ENCODE measurements around the gene IL20. TPM values are rescaled to one million over a fixed set of nuclear protein-coding genes. Genes with fewer than 3 reads are reported as not detected.

IL20 gene
- total and polyA plus RNA-seq, 10 of the 15 experiments (the other 5 are each of a cell fraction or from before 2014, with no cell fraction given) = 0.08 to 0.13 TPM; not detected in 8

DNA sequence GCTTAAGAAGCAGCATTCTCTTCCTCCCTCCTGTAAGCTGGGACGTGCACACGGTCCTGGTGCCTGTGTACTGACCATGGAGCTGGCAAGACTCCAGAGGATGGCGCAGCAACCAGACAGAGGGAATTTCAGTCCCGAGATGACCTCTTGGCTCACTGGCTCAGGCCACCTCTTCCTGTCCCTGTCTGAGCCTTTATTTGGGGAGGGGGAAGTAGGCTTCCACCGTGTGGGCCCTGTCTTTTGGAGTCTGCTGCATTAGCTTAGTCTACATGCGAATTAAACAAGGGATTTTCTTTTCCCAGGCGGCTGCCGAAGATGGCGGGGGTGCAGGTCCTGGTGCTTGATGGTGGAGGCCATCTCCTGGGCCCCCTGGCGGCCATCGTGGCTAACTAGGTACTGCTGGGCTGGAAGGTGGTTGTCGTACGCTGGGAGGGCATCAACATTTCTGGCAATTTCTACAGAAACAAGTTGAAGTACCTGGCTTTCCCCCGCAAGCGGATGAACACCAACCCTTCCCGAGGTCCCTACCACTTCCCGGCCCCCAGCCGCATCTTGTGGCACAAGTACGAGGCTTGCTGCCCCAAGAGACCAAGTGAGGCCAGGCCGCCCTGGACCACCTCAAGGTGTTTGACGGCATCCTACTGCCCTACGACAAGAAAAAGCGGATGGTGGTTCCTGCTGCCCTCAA is 42.0 kb downstream of the IL20 start:
- Histone ChIP-seq H3K4me1 (ENCODE audit: control insufficient read depth, insufficient read depth, low read length) (peaks cover 14% of the 10 kb centered on the region), H3K36me3 (ENCODE audit: control insufficient read depth in 2 of 2, insufficient read depth in 2 of 2, low read length in 1 of 2) (peaks cover 29 to 43% of the 10 kb centered on the region in 2 experiments), H3K27ac (ENCODE audit: control insufficient read depth, insufficient read depth) (no peak overlapping the region), H3K9ac (ENCODE audit: control insufficient read depth, insufficient read depth, low read length) (no peak overlapping the region), H3K9me3 (replicated peaks; ENCODE audit: control insufficient read depth, insufficient read depth, low read length) (no peaks in the 10 kb centered on the region), H3K4me3 (no peak overlapping the region), H3K27me3 (replicated peaks in 1 of 2; ENCODE audit: control insufficient read depth in 2 of 2, insufficient read depth in 2 of 2, low read length in 1 of 2) (no peaks in the 10 kb centered on the region), H3K4me2 (ENCODE audit: control insufficient read depth, insufficient read depth) (no peak overlapping the region), H2AFZ (ENCODE audit: control insufficient read depth, low read depth, low read length) (no peak overlapping the region), H4K20me1 (ENCODE audit: control insufficient read depth, insufficient read depth) (no peaks in the 10 kb centered on the region; the same call in 1 of the 2 replicates), H3K79me2 (ENCODE audit: control insufficient read depth, insufficient read depth, low read length) (peaks cover 8% of the 10 kb centered on the region)
- 98% methylated on average over 23 of the region's 23 CpGs for WGBS (ENCODE audit: insufficient coverage, insufficient replicate concordance, low lambda C conversion rate, missing lambda C conversion rate)
- no TSS peak for BruUV-seq (replicated peaks)
- TF ChIP-seq, protein P1, sequence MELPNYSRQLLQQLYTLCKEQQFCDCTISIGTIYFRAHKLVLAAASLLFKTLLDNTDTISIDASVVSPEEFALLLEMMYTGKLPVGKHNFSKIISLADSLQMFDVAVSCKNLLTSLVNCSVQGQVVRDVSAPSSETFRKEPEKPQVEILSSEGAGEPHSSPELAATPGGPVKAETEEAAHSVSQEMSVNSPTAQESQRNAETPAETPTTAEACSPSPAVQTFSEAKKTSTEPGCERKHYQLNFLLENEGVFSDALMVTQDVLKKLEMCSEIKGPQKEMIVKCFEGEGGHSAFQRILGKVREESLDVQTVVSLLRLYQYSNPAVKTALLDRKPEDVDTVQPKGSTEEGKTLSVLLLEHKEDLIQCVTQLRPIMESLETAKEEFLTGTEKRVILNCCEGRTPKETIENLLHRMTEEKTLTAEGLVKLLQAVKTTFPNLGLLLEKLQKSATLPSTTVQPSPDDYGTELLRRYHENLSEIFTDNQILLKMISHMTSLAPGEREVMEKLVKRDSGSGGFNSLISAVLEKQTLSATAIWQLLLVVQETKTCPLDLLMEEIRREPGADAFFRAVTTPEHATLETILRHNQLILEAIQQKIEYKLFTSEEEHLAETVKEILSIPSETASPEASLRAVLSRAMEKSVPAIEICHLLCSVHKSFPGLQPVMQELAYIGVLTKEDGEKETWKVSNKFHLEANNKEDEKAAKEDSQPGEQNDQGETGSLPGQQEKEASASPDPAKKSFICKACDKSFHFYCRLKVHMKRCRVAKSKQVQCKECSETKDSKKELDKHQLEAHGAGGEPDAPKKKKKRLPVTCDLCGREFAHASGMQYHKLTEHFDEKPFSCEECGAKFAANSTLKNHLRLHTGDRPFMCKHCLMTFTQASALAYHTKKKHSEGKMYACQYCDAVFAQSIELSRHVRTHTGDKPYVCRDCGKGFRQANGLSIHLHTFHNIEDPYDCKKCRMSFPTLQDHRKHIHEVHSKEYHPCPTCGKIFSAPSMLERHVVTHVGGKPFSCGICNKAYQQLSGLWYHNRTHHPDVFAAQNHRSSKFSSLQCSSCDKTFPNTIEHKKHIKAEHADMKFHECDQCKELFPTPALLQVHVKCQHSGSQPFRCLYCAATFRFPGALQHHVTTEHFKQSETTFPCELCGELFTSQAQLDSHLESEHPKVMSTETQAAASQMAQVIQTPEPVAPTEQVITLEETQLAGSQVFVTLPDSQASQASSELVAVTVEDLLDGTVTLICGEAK (IDR thresholded peaks at IDR 0.05; ENCODE audit: borderline replicate concordance) = no peak
- 0 out of 2 replicates have a peak, but pooled peaks have one; percentile 9 for TF ChIP-seq YY1 (IDR thresholded peaks at IDR 0.05; ENCODE audit: low read depth, low read length)
- peak in 2 of 3 experiments; percentile 11 to 17; a peak in 1 of 6 replicates for TF ChIP-seq CTCF (IDR thresholded peaks at IDR 0.05 in 2 of 3, conservative IDR thresholded peaks at IDR 0.05 in 1 of 3; ENCODE audit: control insufficient read depth in 2 of 3, extremely low read depth in 1 of 3, insufficient read depth in 1 of 3, low read depth in 3 of 3, low read length in 3 of 3)
- TF ChIP-seq, protein P2, sequence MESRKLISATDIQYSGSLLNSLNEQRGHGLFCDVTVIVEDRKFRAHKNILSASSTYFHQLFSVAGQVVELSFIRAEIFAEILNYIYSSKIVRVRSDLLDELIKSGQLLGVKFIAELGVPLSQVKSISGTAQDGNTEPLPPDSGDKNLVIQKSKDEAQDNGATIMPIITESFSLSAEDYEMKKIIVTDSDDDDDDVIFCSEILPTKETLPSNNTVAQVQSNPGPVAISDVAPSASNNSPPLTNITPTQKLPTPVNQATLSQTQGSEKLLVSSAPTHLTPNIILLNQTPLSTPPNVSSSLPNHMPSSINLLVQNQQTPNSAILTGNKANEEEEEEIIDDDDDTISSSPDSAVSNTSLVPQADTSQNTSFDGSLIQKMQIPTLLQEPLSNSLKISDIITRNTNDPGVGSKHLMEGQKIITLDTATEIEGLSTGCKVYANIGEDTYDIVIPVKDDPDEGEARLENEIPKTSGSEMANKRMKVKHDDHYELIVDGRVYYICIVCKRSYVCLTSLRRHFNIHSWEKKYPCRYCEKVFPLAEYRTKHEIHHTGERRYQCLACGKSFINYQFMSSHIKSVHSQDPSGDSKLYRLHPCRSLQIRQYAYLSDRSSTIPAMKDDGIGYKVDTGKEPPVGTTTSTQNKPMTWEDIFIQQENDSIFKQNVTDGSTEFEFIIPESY (IDR thresholded peaks at IDR 0.05) = no peak
- ATAC-seq (no peak), DNase-seq (ENCODE audit: low read depth, low spot score) (no peak), FAIRE-seq (no peak)
- ChIA-PET POLR2A (no interaction called here), RAD21 (ENCODE audit: unreplicated experiment) (interaction anchor here (1.5 kb wide), 1 partner anchor 173 kb away, joined by 4 read pairs; no protein-coding TSS in a partner anchor), CTCF (interaction anchor here (1.1 to 5.9 kb wide), 9 partner anchors 9 to 182 kb away, joined by 3 to 59 read pairs (median 6); no protein-coding TSS in a partner anchor), SMC1A (ENCODE audit: uncharacterized antibody, unreplicated experiment) (interaction anchor here (0.8 to 2.8 kb wide), 9 partner anchors 26 to 272 kb away, joined by 3 to 11 read pairs (median 4); partner anchors contain the start of gene DYRK3)
- in situ Hi-C loops (cut with MboI) = no loop called here
- intact Hi-C loops (cut with micrococcal nuclease; ENCODE audit: unreplicated experiment) = no loop called here

Data from GM12878 (cell line).